ENCODE results near the gene DGKE. TPM values are rescaled to one million over a fixed set of nuclear protein-coding genes. Genes with fewer than 3 reads are reported as not detected.

Gene DGKE
- total RNA-seq, 1 donor from 2014 or later = 6.8 TPM

DNA sequence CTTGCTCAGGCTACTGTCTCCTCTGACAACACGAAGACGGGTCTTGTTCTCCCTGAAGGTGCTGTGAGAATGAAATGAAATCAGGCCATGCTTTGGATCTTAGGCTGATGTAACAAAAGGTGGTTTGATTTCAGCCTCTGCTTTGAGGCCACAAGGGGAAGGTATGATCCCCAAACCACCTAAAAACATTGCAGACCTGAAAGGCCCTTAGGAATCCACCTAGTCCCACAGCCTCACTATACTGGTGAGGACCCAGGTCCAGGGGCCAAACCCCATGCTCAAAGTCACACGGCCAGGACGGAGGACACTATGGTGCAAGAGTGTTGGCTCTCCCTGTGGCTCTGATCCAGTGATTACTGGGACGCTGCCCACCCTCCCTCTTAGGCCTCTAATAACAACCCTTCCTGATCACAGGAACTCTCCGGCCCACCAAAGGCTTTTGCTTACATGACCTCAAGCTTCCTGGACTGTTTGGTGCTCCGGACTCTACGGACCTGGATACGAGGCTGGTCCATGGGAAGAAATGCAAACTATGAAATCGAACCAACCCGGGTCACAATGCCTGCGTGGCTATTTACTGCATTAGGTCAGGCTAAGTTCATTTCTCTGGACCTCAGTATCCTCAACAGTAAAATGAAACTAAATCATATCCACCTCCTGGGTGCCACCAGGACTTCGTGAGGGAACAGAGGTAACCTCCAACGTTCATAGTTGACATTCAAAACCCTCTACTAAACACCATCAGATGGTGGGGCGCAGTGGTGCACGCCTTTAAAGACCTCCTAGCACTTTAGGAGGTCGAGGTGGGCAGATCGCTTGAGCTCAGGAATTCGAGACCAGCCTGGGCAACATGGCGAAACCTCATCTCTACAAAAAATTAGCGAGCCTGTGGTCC lies 78.4 kb downstream of the DGKE start:
- no peak for DNase-seq (ENCODE audit: low spot score)
- Mint-ChIP-seq H3K27ac (ENCODE audit: unreplicated experiment) (no peak overlapping the region), H3K36me3 (ENCODE audit: low read depth) (peaks cover 4% of the 10 kb centered on the region)

DNA sequence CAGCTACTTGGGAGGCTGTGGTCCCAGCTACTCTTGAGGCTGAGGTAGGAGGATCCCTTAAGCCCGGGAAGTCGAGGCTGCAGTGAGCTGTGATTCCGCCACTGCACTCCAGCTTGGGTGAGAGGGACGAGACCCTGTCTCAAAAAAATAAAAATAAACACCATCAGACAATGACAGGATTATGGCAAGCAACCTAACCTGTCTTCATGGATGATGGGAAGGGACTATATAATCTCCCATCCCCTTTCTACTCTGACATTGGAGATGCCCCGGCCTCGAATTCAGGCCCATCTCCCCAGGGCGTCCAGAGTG lies 79.0 kb downstream of the DGKE start:
- Mint-ChIP-seq H3K27ac (ENCODE audit: unreplicated experiment) (no peak overlapping the region), H3K4me3 (ENCODE audit: unreplicated experiment) (peak overlapping the region; percentile 90), H3K4me1 (ENCODE audit: low read depth) (peaks cover 44% of the 10 kb centered on the region), H3K9me3 (ENCODE audit: low read depth) (peaks cover 8% of the 10 kb centered on the region), H3K36me3 (ENCODE audit: low read depth) (no peaks in the 10 kb centered on the region), H3K27me3 (ENCODE audit: low read depth) (no peaks in the 10 kb centered on the region)
- TF ChIP-seq, protein P1, sequence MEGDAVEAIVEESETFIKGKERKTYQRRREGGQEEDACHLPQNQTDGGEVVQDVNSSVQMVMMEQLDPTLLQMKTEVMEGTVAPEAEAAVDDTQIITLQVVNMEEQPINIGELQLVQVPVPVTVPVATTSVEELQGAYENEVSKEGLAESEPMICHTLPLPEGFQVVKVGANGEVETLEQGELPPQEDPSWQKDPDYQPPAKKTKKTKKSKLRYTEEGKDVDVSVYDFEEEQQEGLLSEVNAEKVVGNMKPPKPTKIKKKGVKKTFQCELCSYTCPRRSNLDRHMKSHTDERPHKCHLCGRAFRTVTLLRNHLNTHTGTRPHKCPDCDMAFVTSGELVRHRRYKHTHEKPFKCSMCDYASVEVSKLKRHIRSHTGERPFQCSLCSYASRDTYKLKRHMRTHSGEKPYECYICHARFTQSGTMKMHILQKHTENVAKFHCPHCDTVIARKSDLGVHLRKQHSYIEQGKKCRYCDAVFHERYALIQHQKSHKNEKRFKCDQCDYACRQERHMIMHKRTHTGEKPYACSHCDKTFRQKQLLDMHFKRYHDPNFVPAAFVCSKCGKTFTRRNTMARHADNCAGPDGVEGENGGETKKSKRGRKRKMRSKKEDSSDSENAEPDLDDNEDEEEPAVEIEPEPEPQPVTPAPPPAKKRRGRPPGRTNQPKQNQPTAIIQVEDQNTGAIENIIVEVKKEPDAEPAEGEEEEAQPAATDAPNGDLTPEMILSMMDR (IDR thresholded peaks at IDR 0.05) = no peak
- no peak for DNase-seq (ENCODE audit: low spot score)

More for the DNA sequence above, 78.4 kb downstream of the DGKE start:
- Mint-ChIP-seq H3K4me1 (ENCODE audit: low read depth) (peaks cover 41% of the 10 kb centered on the region), H3K4me3 (ENCODE audit: unreplicated experiment) (peak overlapping the region; percentile 90), H3K9me3 (ENCODE audit: low read depth) (peaks cover 2% of the 10 kb centered on the region), H3K27me3 (ENCODE audit: low read depth) (no peaks in the 10 kb centered on the region)
- TF ChIP-seq, protein P1 (IDR thresholded peaks at IDR 0.05) = no peak

DNA sequence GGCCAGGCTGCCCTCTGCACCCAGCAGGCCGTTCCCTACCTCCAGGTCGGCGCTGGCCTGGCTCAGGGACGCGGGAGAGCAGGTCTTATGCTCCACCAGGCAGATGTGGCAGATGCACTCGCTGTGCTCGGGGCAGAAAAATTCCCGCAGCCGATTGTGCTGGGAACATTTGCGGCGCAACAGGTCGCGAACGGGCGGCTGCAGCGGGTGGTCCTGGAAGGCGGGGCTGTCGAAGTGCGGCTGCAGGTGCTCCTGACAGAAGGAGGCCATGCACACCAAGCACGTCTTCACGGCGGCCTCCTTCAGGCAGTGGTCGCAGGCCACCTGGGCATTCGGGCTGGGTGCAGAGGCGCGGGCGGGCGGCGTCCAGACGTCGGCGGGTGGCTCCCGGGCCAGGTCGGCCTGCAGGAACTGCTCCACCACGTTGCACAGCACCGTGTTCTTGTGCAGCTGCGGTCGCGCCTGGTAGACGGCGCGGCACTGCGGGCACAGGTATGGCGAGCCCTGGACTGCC lies 79.5 kb downstream of the DGKE start:
- TF ChIP-seq, protein P1 (IDR thresholded peaks at IDR 0.05) = no peak
- DNase-seq (ENCODE audit: low spot score) = no peak
- H3K27ac Mint-ChIP-seq (ENCODE audit: unreplicated experiment) = peak overlapping the region; percentile 84
- peaks cover 44% of the 10 kb centered on the region for H3K4me1 Mint-ChIP-seq (ENCODE audit: low read depth)
- H3K36me3 Mint-ChIP-seq (ENCODE audit: low read depth) = no peaks in the 10 kb centered on the region
- peak overlapping the region; percentile 90 for H3K4me3 Mint-ChIP-seq (ENCODE audit: unreplicated experiment)
- peaks cover 11% of the 10 kb centered on the region for H3K9me3 Mint-ChIP-seq (ENCODE audit: low read depth)
- no peaks in the 10 kb centered on the region for H3K27me3 Mint-ChIP-seq (ENCODE audit: low read depth)

DNA sequence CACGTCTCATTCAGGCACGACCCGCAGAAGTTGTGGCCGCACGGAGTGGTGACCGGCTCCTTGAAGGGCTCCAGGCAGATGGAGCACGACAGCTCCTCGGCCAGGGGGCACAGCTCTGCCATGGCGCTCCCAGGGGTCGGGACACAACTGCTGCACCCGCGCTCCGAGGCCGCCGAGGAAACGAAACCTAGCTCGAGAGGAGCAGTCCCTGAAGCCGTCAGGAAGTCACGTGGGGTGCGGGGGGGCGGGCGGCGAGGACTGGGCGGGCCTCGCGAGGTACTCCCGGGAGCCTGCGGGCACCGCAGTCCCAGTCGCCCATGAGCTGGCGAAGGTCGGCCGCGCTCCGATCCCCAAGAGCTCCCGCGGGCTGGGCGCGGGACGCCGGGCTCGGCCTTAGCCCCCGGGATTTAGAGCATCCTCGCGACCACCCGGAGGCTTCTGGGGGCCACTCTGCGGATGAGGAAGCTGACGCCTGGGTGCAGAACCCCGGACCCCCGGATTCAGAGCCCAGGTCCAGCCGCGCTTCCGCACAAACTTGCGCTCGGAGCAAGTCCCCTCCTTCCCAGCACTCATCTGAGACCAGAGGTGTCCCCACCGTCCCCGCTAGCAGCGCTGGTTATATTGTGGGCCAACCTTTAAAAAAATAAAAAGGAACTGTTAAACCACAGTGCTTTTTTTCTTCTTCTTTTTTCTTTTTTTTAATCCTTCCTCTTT lies 80.1 kb downstream of the DGKE start, which contains the start of gene TRIM25:
TRIM25 (minus strand) TSS at position 183 of the 714 bp plus-strand sequence; CDS start at position 122, 61 bp downstream.
- Mint-ChIP-seq H3K4me1 (ENCODE audit: low read depth) (peaks cover 44% of the 10 kb centered on the region), H3K27ac (ENCODE audit: unreplicated experiment) (peak within 1 kb of the TSS; percentile 94), H3K4me3 (ENCODE audit: unreplicated experiment) (peak within 1 kb of the TSS; percentile 90), H3K36me3 (ENCODE audit: low read depth) (no peaks in the 10 kb centered on the region), H3K9me3 (ENCODE audit: low read depth) (peaks cover 11% of the 10 kb centered on the region), H3K27me3 (ENCODE audit: low read depth) (no peaks in the 10 kb centered on the region)
- TF ChIP-seq, protein P1 (IDR thresholded peaks at IDR 0.05) = no peak
- no peak for DNase-seq (ENCODE audit: low spot score)

DNA sequence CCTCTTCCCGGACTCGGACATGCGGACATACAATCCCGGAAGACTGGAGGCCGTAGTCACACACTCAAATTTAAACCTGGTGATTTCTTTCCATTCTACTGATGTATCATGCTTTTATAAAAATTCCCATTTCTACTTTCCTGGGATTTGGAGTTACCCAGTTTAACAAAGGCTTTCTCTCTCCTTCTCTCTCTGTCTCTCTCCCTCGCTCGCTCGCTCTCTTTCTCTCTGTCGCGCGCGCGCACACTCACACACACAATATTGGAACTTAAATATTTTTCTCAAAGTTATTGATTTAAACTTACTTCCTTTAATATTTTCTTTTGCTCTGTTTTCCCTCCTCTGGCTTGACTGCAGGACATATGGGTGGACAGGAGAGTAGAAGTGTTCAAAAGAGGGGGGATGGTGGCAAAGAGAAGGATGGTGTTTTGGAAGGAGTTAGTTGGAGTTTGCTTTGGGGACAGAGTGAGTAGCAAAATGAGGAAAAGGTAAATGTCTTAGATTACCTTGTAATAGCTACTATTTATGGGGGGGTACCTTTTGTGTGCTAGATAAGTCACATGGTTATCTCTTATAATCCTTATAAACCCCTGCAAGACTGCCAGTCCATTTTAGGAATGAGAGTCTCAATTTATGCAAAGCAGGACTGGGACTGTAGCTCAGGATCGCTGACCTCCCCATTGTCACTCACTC lies 80.8 kb downstream of the DGKE start:
- no peaks in the 10 kb centered on the region for H3K36me3 Mint-ChIP-seq (ENCODE audit: low read depth)
- no peaks in the 10 kb centered on the region for H3K27me3 Mint-ChIP-seq (ENCODE audit: low read depth)
- peaks cover 44% of the 10 kb centered on the region for H3K4me1 Mint-ChIP-seq (ENCODE audit: low read depth)
- H3K4me3 Mint-ChIP-seq (ENCODE audit: unreplicated experiment) = peak overlapping the region; percentile 90
- peak overlapping the region; percentile 94 for H3K27ac Mint-ChIP-seq (ENCODE audit: unreplicated experiment)
- no peak for DNase-seq (ENCODE audit: low spot score)
- TF ChIP-seq, protein P1 (IDR thresholded peaks at IDR 0.05) = no peak
- peaks cover 13% of the 10 kb centered on the region for H3K9me3 Mint-ChIP-seq (ENCODE audit: low read depth)

All from chondrocyte (in vitro differentiated cells).